ENCODE measurements around the gene TINCR.

DNA sequence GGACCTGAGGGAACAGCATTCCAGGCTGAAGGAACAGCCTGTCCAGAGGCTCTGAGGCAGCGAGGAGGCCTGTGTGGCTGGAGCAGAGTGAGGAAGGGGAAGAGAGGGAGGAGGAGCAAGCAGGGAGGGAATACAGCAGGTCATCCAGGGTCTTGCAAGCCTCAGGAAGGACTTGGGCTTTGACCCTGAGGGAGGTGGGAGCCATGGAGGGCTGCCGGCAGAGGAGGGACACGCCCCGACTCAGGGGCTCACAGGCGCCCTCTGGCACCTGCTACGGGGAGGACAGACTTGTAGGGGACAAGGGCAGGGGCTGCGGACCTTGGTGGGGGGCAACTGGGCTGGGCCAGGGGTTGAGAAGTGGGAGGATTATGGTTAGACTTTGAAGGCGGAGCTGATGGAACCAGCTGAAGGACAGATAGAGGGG lies 4.7 kb downstream of the TINCR start:
- TF ChIP-seq CTCF (conservative IDR thresholded peaks at IDR 0.05; ENCODE audit: low read depth, low read length) (peak; percentile 33; the same call in 1 of the 2 replicates), EZH2 (IDR thresholded peaks at IDR 0.05; ENCODE audit: borderline replicate concordance, low read depth, low read length, poor library complexity, severe bottlenecking) (no peak)
